B cell (primary cell): ENCODE measurements around the gene CCDC68.

Experiments used
- EZH2 ChIP-seq: IDR thresholded peaks from 2 replicates; pipeline ENCODE4 v1.6.1; 2012; ENCODE audit warnings: borderline replicate concordance, low read depth, mild to moderate bottlenecking, moderate library complexity, low read length; ENCODE audit not compliant: insufficient read depth, poor library complexity, severe bottlenecking
- TF ChIP-seq, protein P1 (sequence below): fragments of 200-600 bp; IDR thresholded peaks from one replicate; pipeline ENCODE4 v1.8.0; 2022; ENCODE audit warnings: antibody characterized with exemption, mild to moderate bottlenecking

DNA sequence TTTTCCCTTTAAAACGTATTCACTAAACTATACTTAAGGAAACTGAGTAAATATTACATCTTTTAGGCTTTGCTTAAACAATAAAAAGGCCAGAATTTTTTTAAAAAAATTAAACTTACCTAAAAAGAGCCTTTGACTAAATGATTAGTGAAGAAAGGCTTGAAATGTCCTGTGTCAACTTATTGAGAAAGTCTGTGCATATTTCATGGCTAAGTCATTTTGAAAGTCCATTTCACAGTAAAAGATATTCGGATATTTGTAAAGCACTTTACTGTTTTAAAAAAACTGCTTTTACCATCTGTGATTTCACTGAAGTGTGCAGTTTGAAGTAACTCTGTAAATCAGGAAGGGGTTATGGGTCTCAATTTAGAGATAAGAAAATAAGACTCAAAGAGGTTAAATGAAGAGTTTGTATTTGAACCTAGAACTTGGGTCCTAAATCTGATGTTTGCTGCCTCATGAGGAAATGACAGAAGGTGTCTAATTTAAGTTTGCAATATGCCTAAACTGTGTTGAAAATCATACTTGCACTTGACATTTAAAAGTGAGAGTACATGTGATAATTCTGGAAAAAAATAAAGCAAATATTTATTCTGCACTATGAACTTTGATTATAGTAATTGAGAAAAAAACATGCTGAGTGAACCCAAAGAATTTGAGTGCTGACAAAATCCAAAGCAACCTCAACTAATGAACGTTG lies 80.5 kb downstream of the CCDC68 start:
- TF ChIP-seq, protein P1, sequence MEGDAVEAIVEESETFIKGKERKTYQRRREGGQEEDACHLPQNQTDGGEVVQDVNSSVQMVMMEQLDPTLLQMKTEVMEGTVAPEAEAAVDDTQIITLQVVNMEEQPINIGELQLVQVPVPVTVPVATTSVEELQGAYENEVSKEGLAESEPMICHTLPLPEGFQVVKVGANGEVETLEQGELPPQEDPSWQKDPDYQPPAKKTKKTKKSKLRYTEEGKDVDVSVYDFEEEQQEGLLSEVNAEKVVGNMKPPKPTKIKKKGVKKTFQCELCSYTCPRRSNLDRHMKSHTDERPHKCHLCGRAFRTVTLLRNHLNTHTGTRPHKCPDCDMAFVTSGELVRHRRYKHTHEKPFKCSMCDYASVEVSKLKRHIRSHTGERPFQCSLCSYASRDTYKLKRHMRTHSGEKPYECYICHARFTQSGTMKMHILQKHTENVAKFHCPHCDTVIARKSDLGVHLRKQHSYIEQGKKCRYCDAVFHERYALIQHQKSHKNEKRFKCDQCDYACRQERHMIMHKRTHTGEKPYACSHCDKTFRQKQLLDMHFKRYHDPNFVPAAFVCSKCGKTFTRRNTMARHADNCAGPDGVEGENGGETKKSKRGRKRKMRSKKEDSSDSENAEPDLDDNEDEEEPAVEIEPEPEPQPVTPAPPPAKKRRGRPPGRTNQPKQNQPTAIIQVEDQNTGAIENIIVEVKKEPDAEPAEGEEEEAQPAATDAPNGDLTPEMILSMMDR, result no peak
- TF ChIP-seq EZH2, result no peak
